RCC 7860 (cell line): Measurements from ENCODE around the gene XRCC3.
"Not testable (repeated sequence)": the region's sequence is repeated elsewhere in the genome, so short reads cannot be mapped to it uniquely, and the experiment has no call there.

Source experiments
- DNase-seq: peaks from one replicate; pipeline ENCODE4 v3.0.0-alpha.2; 2015; ENCODE audit warnings: low spot score
- FAIRE-seq: peaks from 2 replicates; lab custom pipeline; 2012; peaks lifted over from hg19 to GRCh38; lab: Jason Lieb, UNC

Gene XRCC3

GRCh38 chr14:103676881-103677675 lies 38.2 kb downstream of the XRCC3 start:
- no peak for FAIRE-seq
- DNase-seq, result no peak

GRCh38 chr14:103675957-103676356 lies 39.3 kb downstream of the XRCC3 start:
- no peak for FAIRE-seq

GRCh38 chr14:103671911-103672310 lies 43.3 kb downstream of the XRCC3 start:
- FAIRE-seq (no peak), DNase-seq (no peak)

More at GRCh38 chr14:103675957-103676356, 39.3 kb downstream of the XRCC3 start:
- no peak for DNase-seq

- FAIRE-seq (no peak), DNase-seq (no peak)
Measured at GRCh38 chr14:103669370-103669769, 45.9 kb downstream of the XRCC3 start.

- DNase-seq (no peak), FAIRE-seq (no peak)
Measured at GRCh38 chr14:103668117-103668516, 47.1 kb downstream of the XRCC3 start.

- DNase-seq, result no peak
- FAIRE-seq, result no peak
Measured at GRCh38 chr14:103667671-103668070, 47.6 kb downstream of the XRCC3 start.

GRCh38 chr14:103663506-103663905 lies 51.7 kb downstream of the XRCC3 start:
- no peak for FAIRE-seq
- DNase-seq, result no peak

GRCh38 chr14:103662591-103662990 lies 52.7 kb downstream of the XRCC3 start:
- DNase-seq, result no peak
- no peak for FAIRE-seq

- FAIRE-seq, result no peak
Measured at GRCh38 chr14:103662029-103662428, 53.2 kb downstream of the XRCC3 start.

GRCh38 chr14:103659631-103660030 lies 55.6 kb downstream of the XRCC3 start:
- DNase-seq, result no peak

More at GRCh38 chr14:103662029-103662428, 53.2 kb downstream of the XRCC3 start:
- DNase-seq, result no peak

GRCh38 chr14:103657471-103657870 lies 57.8 kb downstream of the XRCC3 start:
- FAIRE-seq (no peak), DNase-seq (no peak)

More at GRCh38 chr14:103659631-103660030, 55.6 kb downstream of the XRCC3 start:
- FAIRE-seq, result no peak

GRCh38 chr14:103656756-103657133 lies 58.5 kb downstream of the XRCC3 start:
- no peak for FAIRE-seq
- no peak for DNase-seq

GRCh38 chr14:103656031-103656755 lies 59.1 kb downstream of the XRCC3 start:
- FAIRE-seq, result no peak
- no peak for DNase-seq

GRCh38 chr14:103654619-103655018 lies 60.6 kb downstream of the XRCC3 start:
- FAIRE-seq (no peak), DNase-seq (no peak)

GRCh38 chr14:103653805-103654204 lies 61.4 kb downstream of the XRCC3 start:
- no peak for DNase-seq

GRCh38 chr14:103653336-103653735 lies 61.9 kb downstream of the XRCC3 start:
- not testable (repeated sequence) for DNase-seq, FAIRE-seq

More at GRCh38 chr14:103653805-103654204, 61.4 kb downstream of the XRCC3 start:
- FAIRE-seq, result no peak

- FAIRE-seq (no peak), DNase-seq (no peak)
Measured at GRCh38 chr14:103652806-103653205, 62.4 kb downstream of the XRCC3 start.

GRCh38 chr14:103651585-103651984 lies 63.7 kb downstream of the XRCC3 start:
- DNase-seq (no peak), FAIRE-seq (no peak)

- FAIRE-seq (no peak), DNase-seq (no peak)
Measured at GRCh38 chr14:103650213-103650612, 65.0 kb downstream of the XRCC3 start.

GRCh38 chr14:103649001-103649400 lies 66.2 kb downstream of the XRCC3 start:
- DNase-seq, result no peak
- no peak for FAIRE-seq
